SK-N-SH treated with all-trans-retinoic acid at 6 μM for 48 hours (cell line): Measurements from ENCODE around the gene ZNF462.

Experiments used
- ATAC-seq: fragments of 200-7000 bp; cut with Tn5 transposase; 3 replicates; pipeline ENCODE4 v1.9.1; 2020; ENCODE audit warnings: mild to moderate bottlenecking, moderate library complexity
- ARNTL ChIP-seq: fragments of 450-650 bp; formaldehyde crosslinking; IDR thresholded peaks from 2 replicates; pipeline ENCODE4 v1.5.0; 2020; ENCODE audit warnings: low read depth, mild to moderate bottlenecking, moderate library complexity, borderline replicate concordance
- BACH2 ChIP-seq: fragments of 250-450 bp; sonication (Bioruptor Pico); IDR thresholded peaks from 2 replicates; pipeline ENCODE4 v1.9.0; 2021; ENCODE audit warnings: mild to moderate bottlenecking, borderline replicate concordance
- CSDC2 ChIP-seq: fragments of 250-450 bp; sonication (Bioruptor Pico); IDR thresholded peaks from 2 replicates; pipeline ENCODE4 v1.5.0; 2020; ENCODE audit warnings: mild to moderate bottlenecking, moderate library complexity
- CSRNP3 ChIP-seq: fragments of 250-450 bp; sonication (Bioruptor Pico); IDR thresholded peaks from 2 replicates; pipeline ENCODE4 v1.5.1; 2021; ENCODE audit warnings: mild to moderate bottlenecking, moderate library complexity
- ESRRG ChIP-seq: fragments of 250-450 bp; sonication (Bioruptor Pico); IDR thresholded peaks from 2 replicates; pipeline ENCODE4 v1.6.1; 2021; ENCODE audit warnings: mild to moderate bottlenecking
- GLIS3 ChIP-seq: fragments of 250-450 bp; sonication (Bioruptor Pico); IDR thresholded peaks from 2 replicates; pipeline ENCODE4 v1.5.0; 2020; ENCODE audit warnings: mild to moderate bottlenecking, moderate library complexity
- ISL1 ChIP-seq: fragments of 250-450 bp; sonication (Bioruptor Pico); IDR thresholded peaks from 2 replicates; pipeline ENCODE4 v2.1.2; 2022; ENCODE audit warnings: mild to moderate bottlenecking, moderate library complexity
- OSR1 ChIP-seq: fragments of 250-450 bp; sonication (Bioruptor Pico); IDR thresholded peaks from 2 replicates; pipeline ENCODE4 v1.8.0; 2022; ENCODE audit warnings: moderate library complexity, mild to moderate bottlenecking, inconsistent platforms
- POU6F1 ChIP-seq: fragments of 250-450 bp; sonication (Bioruptor Pico); IDR thresholded peaks from 2 replicates; pipeline ENCODE4 v1.8.0; 2021; ENCODE audit warnings: low read depth, mild to moderate bottlenecking, moderate library complexity, borderline replicate concordance
- PPARA ChIP-seq: fragments of 250-450 bp; sonication (Bioruptor Pico); IDR thresholded peaks from 2 replicates; pipeline ENCODE4 v1.5.0; 2020; ENCODE audit warnings: mild to moderate bottlenecking, borderline replicate concordance
- RARB ChIP-seq: fragments of 250-450 bp; sonication (Bioruptor Pico); IDR thresholded peaks from 2 replicates; pipeline ENCODE4 v1.8.0; 2021; ENCODE audit warnings: mild to moderate bottlenecking, moderate library complexity
- SNAI2 ChIP-seq: fragments of 250-450 bp; sonication (Bioruptor Pico); IDR thresholded peaks from 2 replicates; pipeline ENCODE4 v1.5.0; 2020; ENCODE audit warnings: mild to moderate bottlenecking, moderate library complexity
- TSHZ2 ChIP-seq: fragments of 250-450 bp; sonication (Bioruptor Pico); IDR thresholded peaks from 2 replicates; pipeline ENCODE4 v1.5.0; 2020; ENCODE audit warnings: mild to moderate bottlenecking, moderate library complexity
- ZC3H10 ChIP-seq: fragments of 250-450 bp; sonication (Bioruptor Pico); IDR thresholded peaks from 2 replicates; pipeline ENCODE4 v1.5.1; 2021; ENCODE audit warnings: mild to moderate bottlenecking, moderate library complexity
- ZFP3 ChIP-seq: fragments of 250-450 bp; sonication (Bioruptor Pico); IDR thresholded peaks from 2 replicates; pipeline ENCODE4 v1.5.0; 2020; ENCODE audit warnings: mild to moderate bottlenecking, moderate library complexity
- ZFP30 ChIP-seq: fragments of 450-650 bp; formaldehyde crosslinking; IDR thresholded peaks from 2 replicates; pipeline ENCODE4 v1.5.0; 2022; ENCODE audit warnings: mild to moderate bottlenecking, moderate library complexity
- ZNF565 ChIP-seq: fragments of 450-650 bp; formaldehyde crosslinking; conservative IDR thresholded peaks from 2 replicates; pipeline ENCODE4 v1.5.0; 2020; ENCODE audit warnings: low read depth, mild to moderate bottlenecking, moderate library complexity
- ZNF70 ChIP-seq: fragments of 450-650 bp; formaldehyde crosslinking; IDR thresholded peaks from 2 replicates; pipeline ENCODE4 v1.5.0; 2020; ENCODE audit warnings: mild to moderate bottlenecking, moderate library complexity
- ZNF8 ChIP-seq: fragments of 450-650 bp; formaldehyde crosslinking; IDR thresholded peaks from 2 replicates; pipeline ENCODE4 v1.5.0; 2020; ENCODE audit warnings: mild to moderate bottlenecking, moderate library complexity

Gene ZNF462

DNA sequence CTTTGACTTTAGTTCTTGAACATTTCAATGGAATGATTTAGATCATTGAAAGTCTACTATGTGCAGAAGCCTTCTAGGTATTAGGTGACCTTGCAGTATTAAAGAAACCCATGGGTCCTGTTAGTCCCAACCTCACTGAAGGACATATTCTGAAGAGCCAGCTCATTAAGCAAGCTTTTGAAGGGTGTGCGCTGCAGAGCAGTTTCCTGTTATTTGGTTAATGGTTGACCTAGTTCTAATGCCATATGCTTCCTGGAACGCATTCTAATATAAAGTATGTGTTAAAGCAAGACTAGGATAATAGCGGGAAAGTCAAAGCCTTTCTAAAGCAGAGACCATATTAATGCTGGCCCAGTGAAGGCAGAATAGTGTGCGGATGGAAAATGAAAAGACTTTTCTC, 20.1 kb downstream of the ZNF462 start (continued):
- TF ChIP-seq CSRNP3 (no peak), SNAI2 (CRISPR knock-in tag) (no peak), GLIS3 (CRISPR knock-in tag) (no peak), ZFP30 (CRISPR knock-in tag) (no peak), ISL1 (CRISPR knock-in tag) (no peak)

DNA sequence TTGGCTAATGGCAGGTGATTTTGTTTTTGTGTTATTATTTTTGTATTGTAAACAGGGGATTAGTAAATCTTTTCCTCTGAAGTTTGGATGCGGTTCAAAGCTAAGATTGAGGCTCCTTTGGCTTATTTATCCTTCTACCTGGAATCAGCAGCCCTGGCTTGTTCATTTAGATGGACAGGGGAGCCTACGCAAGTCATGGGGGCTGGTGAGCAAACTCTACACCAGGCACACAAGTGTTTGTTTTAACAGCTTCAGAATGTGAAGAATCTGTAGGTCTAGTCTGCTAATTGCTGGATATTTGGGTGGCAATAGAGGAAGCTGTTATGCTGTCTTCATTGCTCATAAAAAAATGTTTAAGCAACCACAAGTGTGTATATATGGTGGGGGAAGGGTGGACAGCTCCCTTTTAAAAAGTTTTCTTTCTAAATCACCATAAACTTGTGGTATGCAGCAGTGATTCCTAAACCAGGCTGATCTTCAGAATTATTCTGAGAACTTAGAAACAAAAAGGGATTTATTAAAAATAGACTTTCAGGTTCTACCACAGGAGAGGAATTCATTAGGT, 20.7 kb downstream of the ZNF462 start:
- TF ChIP-seq ZNF8 (CRISPR knock-in tag) (peak; percentile 70), SNAI2 (CRISPR knock-in tag) (no peak)
- ATAC-seq = no peak

GRCh38 chr9:106885451-106885850, 22.5 kb downstream of the ZNF462 start:
- ATAC-seq = peak; percentile 81
- TF ChIP-seq ZFP30 (CRISPR knock-in tag) = no peak
- no peak for TF ChIP-seq ARNTL (CRISPR knock-in tag)
- no peak for TF ChIP-seq GLIS3 (CRISPR knock-in tag)
- no peak for TF ChIP-seq ESRRG (CRISPR knock-in tag)

- ATAC-seq = no peak
- TF ChIP-seq GLIS3 (CRISPR knock-in tag) (no peak), POU6F1 (CRISPR knock-in tag) (no peak), CSDC2 (CRISPR knock-in tag) (no peak), BACH2 (CRISPR knock-in tag) (no peak), ARNTL (CRISPR knock-in tag) (no peak), ZNF70 (CRISPR knock-in tag) (no peak), ZC3H10 (CRISPR knock-in tag) (no peak), OSR1 (CRISPR knock-in tag) (no peak), RARB (CRISPR knock-in tag) (no peak), ISL1 (CRISPR knock-in tag) (no peak), ESRRG (CRISPR knock-in tag) (no peak)
Observed at GRCh38 chr9:106886111-106887046, 23.4 kb downstream of the ZNF462 start.

DNA sequence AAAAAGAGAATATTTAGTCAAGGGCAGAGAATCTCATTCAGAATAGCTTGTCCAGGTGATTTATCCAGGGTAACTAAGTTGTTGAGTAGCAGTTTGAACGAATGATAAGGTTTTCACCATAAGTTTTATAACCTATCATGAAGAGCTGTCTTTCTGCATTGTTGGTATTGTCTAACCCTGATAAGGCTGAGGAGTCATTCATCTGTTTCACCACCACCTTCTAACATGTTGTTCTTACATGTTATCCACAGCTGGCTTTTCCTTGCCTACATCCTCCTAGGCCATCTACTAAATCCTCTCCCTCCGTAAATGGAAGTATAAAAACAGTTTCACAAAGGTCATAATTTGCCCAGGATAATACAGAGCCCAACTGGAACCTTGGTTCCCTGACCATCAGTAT, 24.1 kb downstream of the ZNF462 start:
- no peak for TF ChIP-seq GLIS3 (CRISPR knock-in tag)
- no peak for TF ChIP-seq POU6F1 (CRISPR knock-in tag)
- no peak for ATAC-seq

GRCh38 chr9:106889061-106889590, 26.2 kb downstream of the ZNF462 start:
- no peak for ATAC-seq
- TF ChIP-seq OSR1 (CRISPR knock-in tag) = no peak
- TF ChIP-seq ZFP30 (CRISPR knock-in tag) = no peak
- TF ChIP-seq ZNF70 (CRISPR knock-in tag) = no peak

DNA sequence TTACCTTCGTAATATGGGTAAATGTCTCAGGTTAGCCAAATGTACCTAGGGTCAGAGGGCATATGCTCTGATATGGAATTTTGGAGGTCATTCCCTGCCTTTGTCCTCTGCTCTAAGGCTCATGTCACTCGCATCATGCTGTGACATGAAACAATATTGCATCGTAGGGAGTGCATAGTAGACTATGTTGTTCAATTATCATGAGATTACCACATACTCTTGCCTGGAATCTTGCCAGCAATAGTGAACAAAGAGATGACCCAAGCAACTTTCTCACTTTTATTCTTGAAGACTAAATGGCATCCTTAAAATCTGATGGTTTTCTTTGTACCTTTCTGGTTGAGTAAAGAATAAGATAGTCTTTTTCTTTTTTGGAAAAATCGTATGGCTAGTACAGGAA, 27.6 kb downstream of the ZNF462 start:
- ATAC-seq = no peak
- no peak for TF ChIP-seq ZFP3
- no peak for TF ChIP-seq ZNF565 (CRISPR knock-in tag)
- no peak for TF ChIP-seq GLIS3 (CRISPR knock-in tag)
- no peak for TF ChIP-seq PPARA (CRISPR knock-in tag)
- no peak for TF ChIP-seq ZC3H10 (CRISPR knock-in tag)
- TF ChIP-seq CSRNP3 = no peak
- no peak for TF ChIP-seq ARNTL (CRISPR knock-in tag)
- no peak for TF ChIP-seq ZNF70 (CRISPR knock-in tag)
- TF ChIP-seq TSHZ2 = no peak
- TF ChIP-seq RARB (CRISPR knock-in tag) = no peak
- TF ChIP-seq OSR1 (CRISPR knock-in tag) = no peak
- no peak for TF ChIP-seq ESRRG (CRISPR knock-in tag)
